ENCODE results near the gene EPB41L4A.

EPB41L4A gene

GRCh38 chr5:112390327-112390726 lies 28.8 kb downstream of the EPB41L4A start:
- DNase-seq (ENCODE audit: low read depth in 1 of 2, low spot score in 1 of 2) = peak in 1 of 2 experiments; percentile 82
- in situ Hi-C loops (cut with HindIII; ENCODE audit: low pct_unique_long_range_greater_than_20kb, low sequenced_read_pairs) = no loop called here
- TF ChIP-seq JUND (IDR thresholded peaks at IDR 0.05; ENCODE audit: low read depth) = no peak

GRCh38 chr5:112388739-112389138 lies 30.3 kb downstream of the EPB41L4A start:
- in situ Hi-C loops (cut with HindIII; ENCODE audit: low pct_unique_long_range_greater_than_20kb, low sequenced_read_pairs) = no loop called here
- TF ChIP-seq JUND (IDR thresholded peaks at IDR 0.05; ENCODE audit: low read depth) = no peak
- no peak for DNase-seq (ENCODE audit: low read depth in 1 of 2, low spot score in 1 of 2)

GRCh38 chr5:112388074-112388473 lies 31.0 kb downstream of the EPB41L4A start:
- DNase-seq (ENCODE audit: low read depth in 1 of 2, low spot score in 1 of 2) = no peak
- TF ChIP-seq JUND (IDR thresholded peaks at IDR 0.05; ENCODE audit: low read depth) = no peak
- in situ Hi-C loops (cut with HindIII; ENCODE audit: low pct_unique_long_range_greater_than_20kb, low sequenced_read_pairs) = no loop called here

GRCh38 chr5:112386766-112387165 lies 32.3 kb downstream of the EPB41L4A start:
- no peak for DNase-seq (ENCODE audit: low read depth in 1 of 2, low spot score in 1 of 2)
- in situ Hi-C loops (cut with HindIII; ENCODE audit: low pct_unique_long_range_greater_than_20kb, low sequenced_read_pairs) = no loop called here
- no peak for TF ChIP-seq JUND (IDR thresholded peaks at IDR 0.05; ENCODE audit: low read depth)

GRCh38 chr5:112385969-112386368 lies 33.1 kb downstream of the EPB41L4A start:
- in situ Hi-C loops (cut with HindIII; ENCODE audit: low pct_unique_long_range_greater_than_20kb, low sequenced_read_pairs) = no loop called here
- no peak for TF ChIP-seq JUND (IDR thresholded peaks at IDR 0.05; ENCODE audit: low read depth)
- DNase-seq (ENCODE audit: low read depth in 1 of 2, low spot score in 1 of 2) = no peak

GRCh38 chr5:112385566-112385965 lies 33.5 kb downstream of the EPB41L4A start:
- DNase-seq (ENCODE audit: low read depth in 1 of 2, low spot score in 1 of 2) = no peak
- in situ Hi-C loops (cut with HindIII; ENCODE audit: low pct_unique_long_range_greater_than_20kb, low sequenced_read_pairs) = no loop called here
- TF ChIP-seq JUND (IDR thresholded peaks at IDR 0.05; ENCODE audit: low read depth) = no peak

GRCh38 chr5:112384523-112384922 lies 34.6 kb downstream of the EPB41L4A start:
- DNase-seq (ENCODE audit: low read depth in 1 of 2, low spot score in 1 of 2) = no peak
- no peak for TF ChIP-seq JUND (IDR thresholded peaks at IDR 0.05; ENCODE audit: low read depth)
- in situ Hi-C loops (cut with HindIII; ENCODE audit: low pct_unique_long_range_greater_than_20kb, low sequenced_read_pairs) = no loop called here

GRCh38 chr5:112382886-112383285 lies 36.2 kb downstream of the EPB41L4A start:
- no peak for DNase-seq (ENCODE audit: low read depth in 1 of 2, low spot score in 1 of 2)
- no peak for TF ChIP-seq JUND (IDR thresholded peaks at IDR 0.05; ENCODE audit: low read depth)
- in situ Hi-C loops (cut with HindIII; ENCODE audit: low pct_unique_long_range_greater_than_20kb, low sequenced_read_pairs) = no loop called here

GRCh38 chr5:112381521-112381920 lies 37.6 kb downstream of the EPB41L4A start:
- DNase-seq (ENCODE audit: low read depth in 1 of 2, low spot score in 1 of 2) = no peak
- in situ Hi-C loops (cut with HindIII; ENCODE audit: low pct_unique_long_range_greater_than_20kb, low sequenced_read_pairs) = no loop called here
- TF ChIP-seq JUND (IDR thresholded peaks at IDR 0.05; ENCODE audit: low read depth) = no peak

- no peak for DNase-seq (ENCODE audit: low read depth in 1 of 2, low spot score in 1 of 2)
- in situ Hi-C loops (cut with HindIII; ENCODE audit: low pct_unique_long_range_greater_than_20kb, low sequenced_read_pairs) = no loop called here
- TF ChIP-seq JUND (IDR thresholded peaks at IDR 0.05; ENCODE audit: low read depth) = no peak
These were observed 39.3 kb downstream of the EPB41L4A start for GRCh38 chr5:112379542-112380325.

- no peak for TF ChIP-seq JUND (IDR thresholded peaks at IDR 0.05; ENCODE audit: low read depth)
- in situ Hi-C loops (cut with HindIII; ENCODE audit: low pct_unique_long_range_greater_than_20kb, low sequenced_read_pairs) = no loop called here
- peak in 1 of 2 experiments; percentile 64 for DNase-seq (ENCODE audit: low read depth in 1 of 2, low spot score in 1 of 2)
These were observed 44.3 kb downstream of the EPB41L4A start for GRCh38 chr5:112374818-112375217.

GRCh38 chr5:112374356-112374755 lies 44.7 kb downstream of the EPB41L4A start:
- in situ Hi-C loops (cut with HindIII; ENCODE audit: low pct_unique_long_range_greater_than_20kb, low sequenced_read_pairs) = no loop called here
- no peak for DNase-seq (ENCODE audit: low read depth in 1 of 2, low spot score in 1 of 2)
- TF ChIP-seq JUND (IDR thresholded peaks at IDR 0.05; ENCODE audit: low read depth) = no peak

GRCh38 chr5:112373885-112374284 lies 45.2 kb downstream of the EPB41L4A start:
- in situ Hi-C loops (cut with HindIII; ENCODE audit: low pct_unique_long_range_greater_than_20kb, low sequenced_read_pairs) = no loop called here
- DNase-seq (ENCODE audit: low read depth in 1 of 2, low spot score in 1 of 2) = no peak
- no peak for TF ChIP-seq JUND (IDR thresholded peaks at IDR 0.05; ENCODE audit: low read depth)

GRCh38 chr5:112372543-112372942 lies 46.5 kb downstream of the EPB41L4A start:
- DNase-seq (ENCODE audit: low read depth in 1 of 2, low spot score in 1 of 2) = peak in 1 of 2 experiments; percentile 19
- no peak for TF ChIP-seq JUND (IDR thresholded peaks at IDR 0.05; ENCODE audit: low read depth)
- in situ Hi-C loops (cut with HindIII; ENCODE audit: low pct_unique_long_range_greater_than_20kb, low sequenced_read_pairs) = no loop called here
